ENCODE data around the gene MLX.

Gene MLX

GRCh38 chr17:42531455-42532354, 35.2 kb upstream of the MLX start:
- TF ChIP-seq CTCF (IDR thresholded peaks at IDR 0.05; ENCODE audit: low read depth, low read length): peak; percentile 29; the same call in 1 of the 2 replicates
- TF ChIP-seq EZH2phosphoT487 (IDR thresholded peaks at IDR 0.05; ENCODE audit: low read depth): no peak
- no peaks in the 10 kb centered on the region for H3K9me3 ChIP-seq (ENCODE audit: insufficient read depth, low read length)
- no peaks in the 10 kb centered on the region for H4K20me1 ChIP-seq (ENCODE audit: insufficient read depth, low read length)
- no peaks in the 10 kb centered on the region for H3K36me3 ChIP-seq (replicated peaks; ENCODE audit: low read depth, low read length)
- H3K9ac ChIP-seq (ENCODE audit: low read length): peak overlapping the region; percentile 69
- peak overlapping the region; percentile 85 for H2AFZ ChIP-seq (ENCODE audit: low read depth, low read length)
- peaks cover 6% of the 10 kb centered on the region for H3K79me2 ChIP-seq (ENCODE audit: low read length)
- H3K4me1 ChIP-seq (ENCODE audit: low read length): peaks cover 38% of the 10 kb centered on the region
- peak overlapping the region; percentile 86 for H3K4me2 ChIP-seq (ENCODE audit: low read length)
- no peaks in the 10 kb centered on the region for H3K27me3 ChIP-seq (ENCODE audit: low read depth, low read length)
- peak overlapping the region; percentile 80 for H3K4me3 ChIP-seq (ENCODE audit: low read length)
- H3K27ac ChIP-seq (ENCODE audit: low read length): no peak overlapping the region

- Histone ChIP-seq H3K36me3 (replicated peaks; ENCODE audit: low read depth, low read length) (peaks cover 16% of the 10 kb centered on the region), H3K4me1 (ENCODE audit: low read length) (peaks cover 37% of the 10 kb centered on the region), H3K27ac (ENCODE audit: low read length) (peak overlapping the region; percentile 77), H2AFZ (ENCODE audit: low read depth, low read length) (peak overlapping the region; percentile 79), H3K79me2 (ENCODE audit: low read length) (peaks cover 23% of the 10 kb centered on the region), H3K27me3 (ENCODE audit: low read depth, low read length) (no peaks in the 10 kb centered on the region), H3K9ac (ENCODE audit: low read length) (peak overlapping the region; percentile 93), H3K9me3 (ENCODE audit: insufficient read depth, low read length) (no peaks in the 10 kb centered on the region), H3K4me3 (ENCODE audit: low read length) (peak overlapping the region; percentile 84), H3K4me2 (ENCODE audit: low read length) (peak overlapping the region; percentile 98), H4K20me1 (ENCODE audit: insufficient read depth, low read length) (peaks cover 13% of the 10 kb centered on the region; the same call in 1 of the 2 replicates)
- no peak for TF ChIP-seq EZH2phosphoT487 (IDR thresholded peaks at IDR 0.05; ENCODE audit: low read depth)
- no peak for TF ChIP-seq CTCF (IDR thresholded peaks at IDR 0.05; ENCODE audit: low read depth, low read length)
Measured at GRCh38 chr17:42535155-42536047, 31.5 kb upstream of the MLX start.

GRCh38 chr17:42536048-42536371, 30.9 kb upstream of the MLX start, which contains the start of gene NAGLU:
NAGLU (plus strand) TSS chr17:42536241; CDS start chr17:42536273, 32 bp downstream.
- no peaks in the 10 kb centered on the region for H3K9me3 ChIP-seq (ENCODE audit: insufficient read depth, low read length)
- H3K4me1 ChIP-seq (ENCODE audit: low read length): peaks cover 31% of the 10 kb centered on the region
- H3K4me2 ChIP-seq (ENCODE audit: low read length): peak within 1 kb of the TSS; percentile 98
- peak within 1 kb of the TSS; percentile 79 for H2AFZ ChIP-seq (ENCODE audit: low read depth, low read length)
- H3K79me2 ChIP-seq (ENCODE audit: low read length): peaks cover 23% of the 10 kb centered on the region
- H4K20me1 ChIP-seq (ENCODE audit: insufficient read depth, low read length): peaks cover 13% of the 10 kb centered on the region; the same call in 1 of the 2 replicates
- peak within 1 kb of the TSS; percentile 77 for H3K27ac ChIP-seq (ENCODE audit: low read length)
- TF ChIP-seq EZH2phosphoT487 (IDR thresholded peaks at IDR 0.05; ENCODE audit: low read depth) (no peak), CTCF (IDR thresholded peaks at IDR 0.05; ENCODE audit: low read depth, low read length) (no peak)
- H3K27me3 ChIP-seq (ENCODE audit: low read depth, low read length): no peaks in the 10 kb centered on the region
- peak within 1 kb of the TSS; percentile 84 for H3K4me3 ChIP-seq (ENCODE audit: low read length)
- H3K36me3 ChIP-seq (replicated peaks; ENCODE audit: low read depth, low read length): peaks cover 20% of the 10 kb centered on the region
- H3K9ac ChIP-seq (ENCODE audit: low read length): peak within 1 kb of the TSS; percentile 93
